Measurements from ENCODE around the gene DIPK1C.

DIPK1C gene

GRCh38 chr18:74389171-74389927 is 67.8 kb downstream of the DIPK1C start:
- DNase-seq (ENCODE audit: low read depth in 2 of 2): no peak

- DNase-seq (ENCODE audit: low read depth in 2 of 2): no peak
These were observed 68.9 kb downstream of the DIPK1C start for GRCh38 chr18:74388227-74388626.

GRCh38 chr18:74387383-74387782 is 69.7 kb downstream of the DIPK1C start:
- DNase-seq (ENCODE audit: low read depth in 2 of 2): no peak

All from activated CD4-positive, alpha-beta T cell treated with anti-CD3 and anti-CD28 coated beads for 24 hours (primary cell).